GM06990 (cell line): Measurements from ENCODE around the gene ZFP91.

Experiments used
- DNase-seq: peaks from one replicate; pipeline ENCODE4 v3.0.0-alpha.2; 2011; ENCODE audit not compliant: insufficient read length; ENCODE audit errors: extremely low read depth
- H3K27me3 ChIP-seq: replicated peaks from 2 replicates; pipeline ENCODE4 v1.6.0; 2011; ENCODE audit warnings: low read length; ENCODE audit not compliant: control insufficient read depth, insufficient read depth
- H3K36me3 ChIP-seq: 2 replicates; pipeline ENCODE4 v1.5.1; 2011; ENCODE audit warnings: low read length; ENCODE audit not compliant: control insufficient read depth, insufficient read depth
- H3K4me3 ChIP-seq: replicated peaks from 2 replicates; pipeline ENCODE4 v1.5.1; 2011; ENCODE audit warnings: low read depth, mild to moderate bottlenecking, control low read depth, low read length
- TF ChIP-seq, protein P1 (sequence below): IDR thresholded peaks from 2 replicates; pipeline ENCODE4 v1.5.1; 2011; ENCODE audit warnings: low read length, control low read depth, mild to moderate bottlenecking, inconsistent platforms; ENCODE audit not compliant: insufficient read depth, poor library complexity, severe bottlenecking

ZFP91 gene

DNA sequence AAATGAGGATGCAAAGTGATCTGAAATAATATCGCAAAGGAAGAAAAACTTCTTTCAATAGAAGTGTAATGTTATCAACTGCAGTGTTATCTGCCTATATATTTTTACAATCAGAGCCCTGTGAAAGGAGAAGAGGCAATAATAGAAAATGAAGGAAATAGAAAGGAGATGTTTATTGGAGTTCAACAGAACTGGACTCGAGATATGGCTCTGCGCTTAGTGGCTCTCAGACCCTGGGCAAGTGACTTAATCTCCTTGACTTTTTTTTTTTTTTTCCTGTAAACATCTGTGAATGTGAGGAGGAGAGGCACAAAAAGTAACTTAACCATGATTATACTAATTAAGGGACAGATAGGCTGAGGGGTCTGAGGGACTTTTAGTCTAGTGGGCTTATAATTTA is 62.5 kb downstream of the ZFP91 start:
- Histone ChIP-seq H3K36me3 (no peaks in the 10 kb centered on the region), H3K4me3 (no peak overlapping the region), H3K27me3 (no peaks in the 10 kb centered on the region)
- TF ChIP-seq, protein P1, sequence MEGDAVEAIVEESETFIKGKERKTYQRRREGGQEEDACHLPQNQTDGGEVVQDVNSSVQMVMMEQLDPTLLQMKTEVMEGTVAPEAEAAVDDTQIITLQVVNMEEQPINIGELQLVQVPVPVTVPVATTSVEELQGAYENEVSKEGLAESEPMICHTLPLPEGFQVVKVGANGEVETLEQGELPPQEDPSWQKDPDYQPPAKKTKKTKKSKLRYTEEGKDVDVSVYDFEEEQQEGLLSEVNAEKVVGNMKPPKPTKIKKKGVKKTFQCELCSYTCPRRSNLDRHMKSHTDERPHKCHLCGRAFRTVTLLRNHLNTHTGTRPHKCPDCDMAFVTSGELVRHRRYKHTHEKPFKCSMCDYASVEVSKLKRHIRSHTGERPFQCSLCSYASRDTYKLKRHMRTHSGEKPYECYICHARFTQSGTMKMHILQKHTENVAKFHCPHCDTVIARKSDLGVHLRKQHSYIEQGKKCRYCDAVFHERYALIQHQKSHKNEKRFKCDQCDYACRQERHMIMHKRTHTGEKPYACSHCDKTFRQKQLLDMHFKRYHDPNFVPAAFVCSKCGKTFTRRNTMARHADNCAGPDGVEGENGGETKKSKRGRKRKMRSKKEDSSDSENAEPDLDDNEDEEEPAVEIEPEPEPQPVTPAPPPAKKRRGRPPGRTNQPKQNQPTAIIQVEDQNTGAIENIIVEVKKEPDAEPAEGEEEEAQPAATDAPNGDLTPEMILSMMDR = no peak
- no peak for DNase-seq

DNA sequence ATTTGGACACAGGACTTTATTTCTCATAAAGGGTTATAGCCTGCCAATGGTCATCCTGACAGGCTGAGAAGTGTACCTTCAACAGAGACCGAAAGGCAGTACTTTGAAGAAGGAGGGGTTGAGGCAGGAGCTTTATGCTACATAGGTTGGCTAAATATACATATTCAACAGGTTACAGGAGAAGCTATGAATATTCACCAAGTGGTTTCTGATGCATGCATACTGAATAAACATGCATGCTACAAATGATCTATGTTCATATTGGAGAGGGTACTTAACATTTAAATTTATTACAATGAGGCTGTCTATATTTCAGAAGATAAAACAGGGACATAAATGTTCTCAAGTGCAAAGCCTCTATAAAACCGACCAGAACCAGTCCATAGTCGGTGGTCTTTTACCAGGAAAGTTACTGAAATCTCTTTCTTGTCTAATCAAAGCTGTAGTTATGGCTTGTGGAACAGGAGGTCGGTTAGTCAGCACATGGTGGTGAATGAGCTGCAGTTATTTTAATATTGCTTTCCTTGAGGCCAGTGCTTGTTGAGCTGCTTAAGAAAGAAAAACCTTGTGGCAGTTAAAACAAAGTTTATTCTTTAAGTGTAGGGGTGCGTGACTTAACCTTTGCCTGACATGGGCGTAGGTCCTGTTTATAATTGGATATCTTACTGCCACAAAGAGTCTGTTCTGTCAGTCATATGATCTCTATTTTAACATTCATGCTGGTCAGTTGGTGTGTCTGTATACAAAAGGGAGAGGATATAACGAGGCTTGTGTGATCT is 63.1 kb downstream of the ZFP91 start:
- TF ChIP-seq, protein P1 = no peak
- DNase-seq = no peak

DNA sequence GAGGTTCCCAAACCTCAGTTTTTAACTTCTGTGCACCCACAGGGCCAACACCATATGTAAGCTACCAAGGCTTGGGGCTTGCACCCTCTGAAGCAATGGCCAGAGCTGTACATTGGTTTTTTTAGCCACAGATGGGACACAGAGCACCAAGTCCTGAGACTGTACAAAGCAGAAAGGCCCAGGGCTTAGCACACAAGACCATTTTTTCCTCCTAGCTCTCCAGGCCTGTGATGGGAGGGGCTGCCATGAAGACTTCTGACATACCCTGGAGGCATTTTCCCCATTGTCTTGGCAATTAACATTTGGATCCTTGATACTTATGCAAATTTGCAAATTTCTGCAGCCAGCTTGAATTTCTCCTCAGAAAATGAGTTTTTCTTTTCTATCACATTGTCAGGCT is 67.0 kb downstream of the ZFP91 start:
- Histone ChIP-seq H3K4me3 (no peak overlapping the region), H3K36me3 (no peaks in the 10 kb centered on the region), H3K27me3 (no peaks in the 10 kb centered on the region)
- DNase-seq = no peak
- TF ChIP-seq, protein P1 = no peak

More for the DNA sequence above, 63.1 kb downstream of the ZFP91 start:
- Histone ChIP-seq H3K27me3 (no peaks in the 10 kb centered on the region), H3K36me3 (no peaks in the 10 kb centered on the region), H3K4me3 (no peak overlapping the region)

DNA sequence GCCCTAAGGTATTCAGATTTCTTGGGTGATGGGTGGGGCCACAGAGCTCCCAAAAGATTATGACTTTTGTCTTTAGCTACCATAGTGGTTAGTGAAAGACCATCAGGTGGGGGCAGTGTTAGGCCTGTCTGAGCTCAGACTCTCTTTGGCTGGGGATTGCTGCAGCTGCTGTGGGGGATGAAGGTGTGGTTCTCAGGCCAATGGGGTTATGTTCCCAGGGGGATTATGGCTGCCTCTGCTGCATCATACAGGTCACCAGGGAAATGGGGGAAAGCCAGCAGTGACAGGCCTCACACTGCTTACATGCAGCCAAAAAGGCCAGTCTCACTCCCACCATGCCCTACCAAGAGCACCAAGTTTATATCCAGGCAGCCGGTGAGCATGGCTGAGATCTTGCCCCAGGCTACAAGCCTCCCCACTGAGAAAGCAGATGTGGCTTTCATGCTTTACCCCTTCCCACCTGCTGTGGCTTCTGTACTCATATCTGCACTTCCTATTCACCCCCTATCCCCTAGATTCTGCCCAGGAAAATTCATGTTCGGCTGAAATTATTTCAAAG is 68.4 kb downstream of the ZFP91 start:
- Histone ChIP-seq H3K36me3 (no peaks in the 10 kb centered on the region), H3K4me3 (no peak overlapping the region), H3K27me3 (no peaks in the 10 kb centered on the region)
- peak; percentile 62 for DNase-seq
- TF ChIP-seq, protein P1 = peak; percentile 18

DNA sequence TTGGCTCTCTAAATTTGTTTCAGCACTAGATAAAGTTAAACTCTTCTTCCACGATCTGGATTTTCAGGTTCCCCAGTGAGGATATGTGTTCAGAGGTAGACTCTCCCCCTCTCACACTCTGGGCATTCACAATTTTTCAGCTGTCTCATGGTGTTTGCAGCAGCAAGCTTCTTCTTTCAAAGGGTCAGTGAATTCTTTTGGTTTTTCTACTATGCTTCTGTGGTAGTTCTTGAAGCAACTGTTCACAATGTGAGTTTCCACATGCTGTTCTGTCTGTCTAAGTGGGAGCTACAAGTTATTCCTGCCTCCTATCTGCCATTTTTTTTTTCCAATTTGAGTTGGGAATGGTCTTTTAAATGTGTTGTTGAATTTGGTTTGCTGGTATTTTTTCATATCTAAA is 69.0 kb downstream of the ZFP91 start:
- Histone ChIP-seq H3K27me3 (no peaks in the 10 kb centered on the region), H3K4me3 (no peak overlapping the region), H3K36me3 (no peaks in the 10 kb centered on the region)
- TF ChIP-seq, protein P1 = no peak
- DNase-seq = no peak
